NCI-H2171 treated with DMSO at 0.1 percent for 48 hours (cell line): ENCODE measurements around the gene STYX.
"Not testable (repeated sequence)": the region's sequence is repeated elsewhere in the genome, so short reads cannot be mapped to it uniquely, and the experiment has no call there.

Experiments
- DNase-seq: peaks from one replicate; lab custom pipeline; 2025; lab: John Stamatoyannopoulos, UW

Gene STYX

DNA sequence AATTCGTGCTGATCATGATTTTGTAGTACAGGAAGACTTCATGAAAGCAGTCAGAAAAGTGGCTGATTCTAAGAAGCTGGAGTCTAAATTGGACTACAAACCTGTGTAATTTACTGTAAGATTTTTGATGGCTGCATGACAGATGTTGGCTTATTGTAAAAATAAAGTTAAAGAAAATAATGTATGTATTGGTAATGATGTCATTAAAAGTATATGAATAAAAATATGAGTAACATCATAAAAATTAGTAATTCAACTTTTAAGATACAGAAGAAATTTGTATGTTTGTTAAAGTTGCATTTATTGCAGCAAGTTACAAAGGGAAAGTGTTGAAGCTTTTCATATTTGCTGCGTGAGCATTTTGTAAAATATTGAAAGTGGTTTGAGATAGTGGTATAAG lies 2.5 kb upstream of the STYX start:
- not testable (repeated sequence) for DNase-seq

DNA sequence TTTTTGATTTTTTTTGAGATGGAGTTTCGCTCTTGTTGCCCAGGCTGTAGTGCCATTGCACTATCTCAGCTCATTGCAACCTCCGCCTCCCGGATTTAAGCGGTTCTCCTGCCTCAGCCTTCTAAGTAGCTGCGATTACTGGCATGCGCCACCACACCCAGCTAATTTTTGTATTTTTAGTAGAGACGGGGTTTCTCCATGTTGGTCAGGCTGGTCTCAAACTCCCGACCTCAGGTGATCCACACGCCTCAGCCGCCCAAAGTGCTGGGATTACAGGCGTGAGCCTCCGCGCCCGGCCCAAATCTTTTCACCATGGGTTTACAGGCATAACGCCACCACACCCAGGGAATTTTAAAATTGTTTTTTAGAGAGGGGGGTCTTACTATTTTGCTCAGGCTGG lies 931 bp upstream of the STYX start:
- DNase-seq: not testable (repeated sequence)

DNA sequence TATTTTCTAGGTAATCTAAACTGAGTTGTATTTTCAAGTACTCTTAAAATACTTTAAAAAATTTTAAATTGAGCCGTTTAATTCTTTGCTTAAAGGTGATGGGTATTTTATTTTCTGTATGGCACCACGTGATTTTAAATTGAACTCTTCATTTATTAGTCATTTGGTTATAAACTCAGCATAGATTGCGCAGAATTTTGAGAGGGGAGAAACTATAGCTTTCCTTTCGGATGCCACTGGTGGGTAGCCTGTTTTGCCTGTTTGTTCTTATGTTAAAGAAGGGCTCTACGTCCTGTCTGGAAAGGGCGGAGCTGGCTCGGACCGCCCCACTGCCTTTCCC lies 411 bp upstream of the STYX start:
- DNase-seq: no peak

DNA sequence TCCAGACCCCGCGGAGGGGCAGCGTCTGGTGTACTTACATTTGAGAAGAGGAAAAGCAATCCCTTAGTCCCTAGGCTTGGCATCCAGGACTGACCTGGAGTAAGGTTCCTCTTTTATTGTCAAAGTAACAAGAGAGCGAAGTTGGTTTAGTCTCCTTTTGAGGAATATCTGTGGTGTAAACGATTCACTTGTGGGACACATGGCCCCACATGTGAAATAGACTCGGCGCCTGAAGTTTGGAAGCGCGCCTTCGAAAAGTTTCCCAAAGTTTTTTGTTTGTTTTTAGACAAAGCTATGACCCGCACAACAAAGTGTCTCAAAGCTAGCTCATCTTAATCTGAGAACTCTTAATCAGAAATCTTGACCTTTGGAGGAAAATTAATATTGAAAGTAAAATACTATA lies 744 bp downstream of the STYX start:
- no peak for DNase-seq

DNA sequence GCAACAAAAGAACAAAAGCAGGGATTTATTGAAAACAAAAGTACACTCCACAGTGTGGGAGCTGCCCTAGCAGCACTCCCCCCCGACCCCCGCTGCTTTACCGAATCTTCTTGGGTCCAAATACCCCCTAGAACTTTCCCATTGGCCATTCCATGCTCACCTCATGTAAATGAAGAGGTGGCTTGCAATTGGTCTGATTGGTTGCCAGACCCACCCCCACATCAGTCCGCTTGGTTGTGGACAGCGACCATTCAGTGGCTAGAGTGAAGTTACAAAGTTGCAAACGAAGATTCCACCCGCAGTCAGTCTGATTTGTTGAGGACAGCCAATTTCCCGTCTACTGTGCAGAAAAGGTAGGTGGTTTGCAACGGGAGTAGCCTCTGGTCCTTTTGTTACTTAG lies 3.9 kb downstream of the STYX start:
- no peak for DNase-seq

DNA sequence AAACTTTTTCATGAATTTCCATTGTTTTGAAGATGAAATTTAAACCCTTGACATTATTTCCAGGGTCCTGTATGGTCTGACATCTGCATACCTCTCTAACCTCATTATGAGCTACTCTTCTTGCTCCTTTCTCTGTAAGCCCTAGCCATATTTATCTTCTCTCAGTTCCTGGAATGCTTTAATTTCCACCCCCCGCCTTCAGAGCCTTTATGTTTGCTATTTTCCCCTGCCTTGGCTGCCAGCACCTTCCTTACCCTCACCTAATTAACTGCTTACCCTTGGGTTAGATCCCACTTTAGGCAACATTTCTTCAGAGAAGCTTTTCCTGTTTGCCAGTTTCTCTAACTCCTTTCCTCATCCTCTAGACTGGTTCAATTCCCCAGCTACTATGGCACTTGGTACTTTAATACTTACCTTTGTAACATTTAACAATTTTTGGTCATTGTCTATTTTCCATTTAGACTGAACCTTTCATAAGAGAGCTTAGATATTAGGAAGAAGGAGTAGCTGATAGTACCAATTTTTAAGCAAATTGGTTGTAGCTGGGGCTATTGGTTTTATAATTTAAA lies 6.0 kb downstream of the STYX start:
- no peak for DNase-seq

DNA sequence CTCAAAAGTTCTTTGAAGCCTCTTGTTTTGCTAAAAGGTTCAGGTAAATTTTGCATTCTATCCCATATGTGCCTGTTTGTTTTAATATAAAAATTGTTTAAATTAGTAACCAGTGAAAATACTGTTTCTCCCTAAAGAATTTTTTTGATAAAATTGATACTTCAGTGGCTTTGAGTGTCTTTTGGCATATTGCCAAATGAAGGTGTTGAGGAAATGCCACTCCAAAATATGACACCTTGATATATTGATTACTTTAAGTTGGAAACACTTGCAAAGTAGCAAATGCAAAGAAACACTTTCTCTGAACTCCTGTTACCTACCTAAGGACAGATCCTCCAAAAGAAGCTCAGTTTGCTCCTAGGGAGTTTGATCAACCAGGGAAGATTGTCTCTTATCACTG lies 8.4 kb downstream of the STYX start:
- no peak for DNase-seq

DNA sequence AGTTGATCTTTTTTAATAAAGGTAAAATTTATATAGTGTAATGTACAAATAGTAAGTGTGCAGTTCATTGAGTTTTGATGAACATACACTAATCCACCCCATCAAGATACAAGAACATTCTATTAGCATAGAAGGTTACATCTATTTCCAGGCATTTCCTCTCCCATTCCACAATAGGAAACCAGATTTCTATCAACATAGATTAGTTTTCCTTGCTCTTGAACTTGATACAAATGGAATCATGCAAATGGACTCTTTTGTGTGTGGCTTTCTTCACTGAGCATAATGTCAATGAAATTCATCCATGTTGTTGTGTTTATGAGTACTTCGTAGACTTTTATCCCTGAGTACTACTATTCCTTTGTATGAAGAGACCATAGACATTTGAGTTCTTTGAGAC lies 10.8 kb downstream of the STYX start:
- DNase-seq: no peak

DNA sequence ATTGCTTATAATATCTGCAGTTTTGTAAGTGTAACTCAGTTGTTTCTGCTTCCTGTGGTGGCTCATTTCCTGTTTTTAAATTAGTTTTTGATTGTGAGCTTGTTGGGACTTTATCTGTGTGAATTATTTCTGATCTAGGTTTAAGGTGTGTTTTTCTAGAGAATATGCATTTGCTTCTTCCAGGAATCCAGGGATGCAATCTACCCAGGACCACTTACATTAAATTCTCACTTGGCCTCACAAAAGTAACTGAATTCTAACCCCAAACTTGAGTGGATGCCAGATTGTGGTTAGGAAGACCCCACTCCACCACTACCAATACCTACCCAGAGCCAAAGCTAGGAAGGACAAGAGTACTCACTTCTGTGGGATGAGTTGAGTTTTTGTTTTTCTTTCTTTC lies 11.9 kb downstream of the STYX start:
- no peak for DNase-seq

DNA sequence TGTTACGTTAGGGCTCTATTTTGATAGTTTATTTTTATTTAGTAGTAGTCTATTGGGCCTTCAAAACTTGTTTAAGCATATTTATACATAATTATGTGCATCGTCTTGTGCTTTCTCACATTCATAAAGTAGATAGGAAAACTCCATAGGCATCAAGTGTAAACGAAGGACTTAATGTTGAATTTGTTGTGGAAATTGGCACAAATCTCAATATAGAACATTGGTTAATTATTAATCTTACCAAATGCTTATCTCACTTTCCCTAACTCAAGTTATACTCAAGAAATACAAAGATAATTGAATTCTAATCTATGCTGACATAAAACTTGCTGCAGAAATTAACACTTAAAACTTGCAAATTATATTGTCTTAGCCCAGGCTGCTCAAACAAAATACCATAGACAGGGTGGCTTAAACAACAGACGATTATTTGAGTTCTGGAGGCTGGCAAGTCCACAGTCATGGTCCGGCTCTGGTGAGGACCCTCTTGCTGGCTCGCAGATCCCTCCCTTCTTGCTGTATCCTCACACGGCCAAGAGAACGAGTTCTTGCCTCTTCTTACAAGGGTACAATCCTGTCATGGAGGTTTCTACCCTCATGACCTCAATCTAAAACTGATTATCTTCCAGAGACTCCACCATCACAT lies 18.8 kb downstream of the STYX start:
- DNase-seq: no peak

DNA sequence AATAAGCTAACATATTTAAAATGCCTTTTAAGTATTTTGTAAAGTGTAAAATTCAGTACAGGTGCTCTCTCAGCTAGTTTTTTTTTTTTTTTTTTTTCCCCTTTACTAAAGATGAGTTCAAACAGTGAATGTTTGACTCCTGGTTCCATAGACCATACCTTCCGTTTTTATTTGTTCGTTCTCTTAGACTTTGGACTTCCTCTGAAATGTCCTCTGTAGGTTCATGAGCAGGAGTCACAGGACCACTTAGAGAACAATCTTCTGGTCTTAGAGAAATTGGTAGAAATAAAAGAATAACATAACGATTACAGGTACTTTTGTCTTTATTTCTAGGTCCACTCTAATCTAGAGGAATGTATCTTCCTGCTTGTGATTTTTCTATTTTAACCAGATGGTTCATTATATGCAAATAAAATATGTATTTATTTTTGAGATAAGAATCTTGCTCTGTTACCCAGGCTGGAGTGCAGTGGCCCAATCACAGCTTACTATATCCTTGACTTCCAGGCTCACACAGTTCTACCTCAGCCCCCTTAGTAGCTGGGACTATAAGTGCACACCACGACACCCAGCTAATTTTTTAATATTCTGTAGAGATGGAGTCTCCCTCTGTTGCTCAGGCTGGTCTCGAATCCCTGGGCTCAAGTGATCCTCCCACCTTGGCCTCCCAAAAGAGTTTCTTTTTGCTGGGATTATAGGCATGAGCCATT lies 25.8 kb downstream of the STYX start:
- DNase-seq: no peak

DNA sequence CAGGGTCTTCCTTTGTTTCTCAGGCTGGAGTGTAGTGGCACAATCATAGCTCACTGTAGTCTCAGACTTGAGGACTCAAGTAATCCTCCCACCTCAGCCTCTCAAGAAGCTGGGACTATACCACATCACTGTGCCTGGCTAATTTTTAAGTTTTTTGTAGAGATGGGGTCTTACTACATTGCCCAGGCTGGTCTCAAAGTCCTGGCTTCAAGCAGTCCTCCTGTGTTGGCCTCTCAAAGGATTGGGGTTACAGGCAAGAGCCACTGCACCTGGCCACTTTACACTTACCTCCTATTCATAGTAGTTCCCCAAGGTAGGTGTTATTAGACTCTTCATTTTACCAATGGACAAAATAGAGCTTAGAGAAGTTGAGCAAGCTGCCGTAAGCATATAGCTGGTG lies 29.2 kb downstream of the STYX start:
- no peak for DNase-seq

DNA sequence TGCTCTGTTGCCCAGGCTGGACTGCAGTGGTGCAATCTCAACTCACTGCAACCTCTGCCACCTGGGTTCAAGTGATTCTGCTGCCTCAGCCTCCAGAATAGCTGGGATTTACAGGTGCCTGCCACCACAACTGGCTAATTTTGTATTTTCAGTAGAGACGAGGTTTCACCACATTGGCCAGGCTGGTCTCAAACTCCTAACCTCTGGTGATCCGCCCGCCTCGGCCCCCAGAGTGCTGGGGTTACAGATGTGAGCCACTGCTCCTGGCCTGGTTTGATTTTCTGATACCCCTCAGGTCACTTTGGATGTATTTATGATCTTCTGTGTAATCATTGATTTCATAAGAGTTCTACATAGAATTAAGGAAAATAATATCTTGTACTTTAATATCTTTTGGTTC lies 33.0 kb downstream of the STYX start:
- DNase-seq: not testable (repeated sequence)

DNA sequence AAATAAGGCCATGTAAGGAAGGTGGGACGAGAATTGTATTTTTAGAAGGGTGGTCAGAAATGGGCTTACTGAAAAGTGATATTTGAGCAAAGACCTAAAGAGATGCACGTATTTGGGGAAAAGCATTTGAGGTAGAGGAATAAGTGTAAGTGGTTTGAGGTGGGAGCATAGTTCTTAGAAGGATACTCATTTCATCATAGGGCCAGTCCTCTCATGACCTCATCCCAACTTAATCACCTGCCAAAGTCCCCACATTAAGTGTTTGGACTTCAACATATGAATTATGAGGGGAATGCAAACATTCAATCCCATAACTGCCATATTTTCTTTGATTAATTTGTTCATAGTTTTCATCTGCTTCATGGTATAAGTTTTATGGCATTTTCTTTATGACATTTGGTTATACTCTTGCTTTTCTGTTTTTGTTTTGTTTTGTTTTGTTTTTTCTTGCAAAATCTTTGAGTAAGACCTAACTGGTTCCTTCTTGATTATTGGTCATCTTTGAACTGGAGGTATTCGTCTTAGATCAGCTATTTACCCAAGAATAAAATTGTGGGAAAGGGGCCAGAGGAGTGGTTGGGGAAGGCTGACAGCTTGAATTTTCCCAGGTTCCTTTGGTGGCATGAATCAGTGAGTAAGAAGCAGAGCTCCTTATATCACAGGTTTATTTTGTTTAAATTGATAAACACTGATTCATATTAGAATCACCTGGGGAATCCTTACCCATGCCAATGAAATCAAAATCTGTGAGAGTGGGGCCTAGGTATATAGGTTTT lies 37.3 kb downstream of the STYX start:
- no peak for DNase-seq

DNA sequence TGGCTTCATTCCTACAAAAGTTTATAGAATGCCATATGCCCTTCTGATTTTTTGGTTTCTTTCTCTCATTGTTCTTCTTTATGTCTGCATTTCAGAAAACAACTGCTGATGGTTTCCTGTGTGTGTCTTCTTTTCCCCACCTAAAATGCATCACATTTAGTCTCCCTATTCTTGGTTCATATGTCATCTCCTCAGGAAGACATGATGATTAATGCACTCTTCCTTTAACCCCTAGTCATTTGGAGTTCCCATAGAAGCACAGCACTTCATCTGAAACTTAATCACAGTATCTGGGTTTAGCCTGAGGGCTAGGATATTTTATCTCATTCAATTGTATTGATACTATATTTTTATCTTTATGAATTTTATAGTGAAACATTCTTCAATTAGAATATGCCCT lies 39.9 kb downstream of the STYX start:
- DNase-seq: no peak

DNA sequence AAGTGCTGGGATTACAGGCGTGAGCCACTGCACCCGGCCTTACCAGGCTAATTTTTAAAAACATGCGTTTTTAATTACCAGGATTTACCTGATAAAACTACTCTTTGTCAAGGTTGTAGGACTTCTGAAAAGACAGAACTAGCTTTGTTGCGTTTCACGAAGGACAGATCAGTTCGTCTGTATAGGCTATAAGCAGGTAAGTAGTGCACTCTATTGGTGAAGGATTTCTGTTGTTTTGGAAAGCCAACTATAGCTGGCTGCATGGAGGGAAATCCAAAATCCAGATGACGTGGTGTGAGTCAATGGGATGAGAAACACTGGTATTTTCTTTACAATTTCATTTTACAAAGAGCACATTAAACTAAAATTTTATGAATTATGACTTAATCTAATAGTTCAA lies 46.9 kb downstream of the STYX start:
- no peak for DNase-seq

DNA sequence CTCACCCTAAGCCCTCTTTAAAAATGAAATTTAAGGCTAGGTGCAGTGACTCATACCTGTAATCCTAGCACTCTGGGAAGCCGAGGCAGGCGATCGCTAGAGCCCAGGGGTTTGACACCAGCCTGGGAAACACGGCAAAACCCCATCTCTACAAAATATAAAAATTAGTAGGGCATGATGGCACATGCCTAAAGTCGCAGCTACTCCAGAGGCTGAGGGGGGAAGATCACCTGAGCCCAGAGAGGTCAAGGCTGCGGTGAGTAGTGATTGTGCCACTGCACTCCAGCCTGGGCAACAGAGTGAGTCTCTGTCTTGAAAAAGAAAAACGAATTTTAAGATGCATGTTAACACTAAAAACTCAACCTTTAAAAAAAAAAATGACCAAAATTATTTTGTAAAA lies 48.7 kb downstream of the STYX start:
- no peak for DNase-seq

DNA sequence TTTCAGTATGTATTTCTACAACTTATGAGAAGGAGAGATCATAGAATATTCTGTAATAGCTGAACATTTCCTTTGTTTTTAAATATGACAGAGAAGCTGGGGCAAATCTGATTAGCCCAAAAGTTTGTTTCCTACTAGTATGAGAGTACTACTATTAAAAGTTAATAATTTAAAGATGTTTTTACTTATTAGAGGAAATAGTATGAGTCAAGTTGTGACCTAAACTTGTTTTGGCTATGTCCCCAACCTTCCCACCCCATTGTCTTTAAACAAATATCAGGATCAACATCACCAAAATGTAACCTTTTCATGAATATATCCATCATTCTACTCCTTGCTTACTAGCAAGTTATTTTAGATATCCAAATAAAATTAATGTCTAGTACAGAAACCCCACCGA lies 50.9 kb downstream of the STYX start:
- no peak for DNase-seq

DNA sequence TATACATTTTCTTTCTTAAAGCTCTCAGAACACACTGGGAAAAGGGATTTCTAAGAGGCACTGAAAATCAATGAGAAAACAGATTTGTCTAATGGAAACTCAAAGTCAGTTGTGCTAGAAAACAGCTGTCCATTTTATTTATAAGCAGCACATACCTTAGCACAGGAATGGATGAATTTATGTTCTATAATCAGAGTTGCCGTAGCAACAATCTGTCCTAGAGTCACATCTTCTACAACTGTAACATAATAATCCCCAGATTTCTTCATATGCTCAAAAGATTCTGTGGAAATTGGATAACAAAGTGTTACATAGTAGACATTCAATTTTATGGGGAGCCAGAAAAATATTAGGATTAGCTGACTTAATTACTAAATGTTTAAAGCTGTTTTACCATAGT lies 51.7 kb downstream of the STYX start:
- DNase-seq: no peak

DNA sequence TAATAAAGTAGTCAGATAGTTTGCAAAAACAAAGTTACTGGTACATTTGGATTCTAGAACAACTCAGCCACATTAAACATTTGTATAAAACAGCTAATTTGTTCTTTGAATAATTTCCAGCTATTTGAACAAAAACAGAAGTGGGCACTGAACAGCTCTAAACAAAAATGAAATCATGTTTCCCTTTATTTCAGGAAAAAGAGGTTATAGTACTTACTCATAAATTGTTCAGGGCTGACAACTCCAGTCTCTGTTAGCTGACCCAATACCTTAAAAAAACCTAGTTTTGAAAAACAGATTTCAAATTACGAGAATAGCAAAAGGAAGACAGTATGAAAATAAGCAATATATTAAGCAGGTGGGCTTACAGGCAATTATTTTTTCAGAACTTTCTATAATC lies 53.2 kb downstream of the STYX start:
- DNase-seq: no peak

DNA sequence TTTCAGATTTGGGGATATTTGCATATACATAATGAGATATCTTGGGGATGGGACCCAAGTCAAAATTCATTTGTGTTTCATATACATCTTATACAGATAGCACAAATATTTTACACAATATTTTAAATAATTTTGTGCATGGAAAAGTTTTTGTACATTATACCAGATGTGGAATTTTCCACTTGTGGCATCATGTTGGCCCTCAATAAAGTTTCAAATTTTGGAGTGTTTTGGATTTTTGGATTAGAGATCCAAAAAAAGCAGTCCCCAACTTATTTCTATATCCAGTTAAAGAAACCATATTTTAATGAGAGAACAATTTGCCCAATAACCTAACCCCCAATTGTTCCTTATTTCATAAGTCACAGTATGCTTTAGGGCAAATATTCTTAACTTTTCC lies 56.9 kb downstream of the STYX start:
- DNase-seq: no peak

DNA sequence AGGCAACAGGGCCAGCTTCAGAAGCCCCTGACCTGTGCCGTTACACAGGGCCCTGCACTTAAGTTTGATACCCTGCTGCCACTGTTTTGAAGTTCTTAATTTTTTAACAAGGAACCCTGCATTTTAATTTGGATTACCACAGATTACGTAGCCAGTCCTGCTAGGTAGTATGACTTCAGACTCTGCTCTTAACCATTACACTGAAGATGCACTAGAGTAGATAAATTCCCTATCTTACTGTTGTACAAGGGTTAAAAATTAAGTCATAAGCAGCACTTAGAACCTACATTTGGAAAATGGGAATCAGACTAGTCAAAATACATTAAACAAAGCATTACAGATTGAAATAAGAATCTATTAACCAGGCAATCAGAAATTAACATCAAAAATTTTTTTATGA lies 59.2 kb downstream of the STYX start:
- DNase-seq: no peak
